CD4-positive, alpha-beta T cell treated with Interleukin-1 beta for 1 hour (primary cell): ENCODE data around the gene LIN7A.

ENCODE experiments used
- DNase-seq, 2 donors: peaks; one replicate each; pipeline ENCODE4 v3.0.0-alpha.2; 2020 to 2022

The LIN7A gene

GRCh38 chr12:80857311-80857710, 80.4 kb downstream of the LIN7A start:
- no peak for DNase-seq

GRCh38 chr12:80849337-80849736, 88.4 kb downstream of the LIN7A start:
- no peak for DNase-seq

- DNase-seq = no peak
Measured at GRCh38 chr12:80848858-80849257, 88.9 kb downstream of the LIN7A start.

GRCh38 chr12:80847575-80847974, 90.2 kb downstream of the LIN7A start:
- no peak for DNase-seq

- DNase-seq = no peak
Measured at GRCh38 chr12:80846952-80847351, 90.8 kb downstream of the LIN7A start.

- DNase-seq = no peak
Measured at GRCh38 chr12:80845639-80846038, 92.1 kb downstream of the LIN7A start.

- DNase-seq = no peak
Measured at GRCh38 chr12:80843969-80844368, 93.8 kb downstream of the LIN7A start.

GRCh38 chr12:80838708-80839107, 99.0 kb downstream of the LIN7A start:
- DNase-seq = no peak

GRCh38 chr12:80838024-80838658, 99.6 kb downstream of the LIN7A start:
- DNase-seq = no peak

- no peak for DNase-seq
Measured at GRCh38 chr12:80837342-80837978, 100.3 kb downstream of the LIN7A start.

GRCh38 chr12:80834724-80835123, 103.0 kb downstream of the LIN7A start:
- DNase-seq = no peak

- DNase-seq = no peak
Measured at GRCh38 chr12:80830533-80831088, 107.1 kb downstream of the LIN7A start.

- no peak for DNase-seq
Measured at GRCh38 chr12:80829767-80830166, 108.0 kb downstream of the LIN7A start.

- DNase-seq = no peak
Measured at GRCh38 chr12:80825506-80825905, 112.2 kb downstream of the LIN7A start.

GRCh38 chr12:80823393-80823792, 114.3 kb downstream of the LIN7A start:
- no peak for DNase-seq

GRCh38 chr12:80821513-80822000, 116.2 kb downstream of the LIN7A start:
- DNase-seq = no peak

GRCh38 chr12:80818878-80819277, 118.9 kb downstream of the LIN7A start:
- no peak for DNase-seq

GRCh38 chr12:80815351-80815750, 122.4 kb downstream of the LIN7A start:
- DNase-seq = no peak

GRCh38 chr12:80814453-80814852, 123.3 kb downstream of the LIN7A start:
- DNase-seq = no peak

GRCh38 chr12:80813820-80814219, 123.9 kb downstream of the LIN7A start:
- no peak for DNase-seq

GRCh38 chr12:80811957-80812708, 125.6 kb downstream of the LIN7A start:
- no peak for DNase-seq

- DNase-seq = no peak
Measured at GRCh38 chr12:80810874-80811273, 126.9 kb downstream of the LIN7A start.

- no peak for DNase-seq
Measured at GRCh38 chr12:80807640-80808288, 130.0 kb downstream of the LIN7A start.
